Measurements from ENCODE around the gene SRSF2. TPM values are rescaled to one million over a fixed set of nuclear protein-coding genes. Genes with fewer than 3 reads are reported as not detected.

SRSF2 gene
- polyA plus RNA-seq, 2 of the 4 experiments (the other 2 are of a cell fraction) = 338 to 412 TPM

GRCh38 chr17:76721463-76721862, 15.7 kb downstream of the SRSF2 start (continued):
- TF ChIP-seq CHD4 (IDR thresholded peaks at IDR 0.05; ENCODE audit: borderline replicate concordance) (no peak), CBX8 (IDR thresholded peaks at IDR 0.05) (no peak), RFX5 (IDR thresholded peaks at IDR 0.05) (no peak), NFE2L2 (conservative IDR thresholded peaks at IDR 0.05; ENCODE audit: low read length) (no peak)

GRCh38 chr17:76720941-76721340, 16.2 kb downstream of the SRSF2 start:
- peaks cover 8% of the 10 kb centered on the region; the same call in 2 of the 3 replicates for H3K4me1 ChIP-seq
- WGBS (ENCODE audit: missing lambda C conversion rate) = 83% methylated on average over 8 of the region's 9 CpGs
- ATAC-seq (no peak), DNase-seq (ENCODE audit: low read depth in 1 of 2, low spot score in 1 of 2) (no peak), FAIRE-seq (no peak)
- TF ChIP-seq USF2 (IDR thresholded peaks at IDR 0.05) = no peak
- no peak for TF ChIP-seq JUN (IDR thresholded peaks at IDR 0.05)
- no peak for TF ChIP-seq FOSB (CRISPR knock-in tag; IDR thresholded peaks at IDR 0.05)
- TF ChIP-seq HEYL (CRISPR knock-in tag; IDR thresholded peaks at IDR 0.05) = no peak
- H3K4me3 ChIP-seq = no peak overlapping the region
- ChIA-PET CTCF (interaction anchor here (0.6 to 26.0 kb wide), 5 partner anchors 7 to 255 kb away, joined by 4 to 456 read pairs (median 161); partner anchors contain the start of gene MXRA7), POLR2A (no interaction called here)
- H3K27ac ChIP-seq = no peak overlapping the region
- H3K4me2 ChIP-seq = no peak overlapping the region
- no peaks in the 10 kb centered on the region for H3K9me3 ChIP-seq

GRCh38 chr17:76720211-76720610, 16.9 kb downstream of the SRSF2 start:
- DNase-seq (ENCODE audit: low read depth in 1 of 2, low spot score in 1 of 2) (no peak), ATAC-seq (no peak), FAIRE-seq (no peak)
- no peak for TF ChIP-seq MAX (IDR thresholded peaks at IDR 0.05)
- TF ChIP-seq BCL3 (IDR thresholded peaks at IDR 0.05) = no peak
- TF ChIP-seq HDAC2 (IDR thresholded peaks at IDR 0.05) = no peak
- no peak for TF ChIP-seq TP53 (CRISPR knock-in tag; IDR thresholded peaks at IDR 0.05)
- TF ChIP-seq ELK1 (IDR thresholded peaks at IDR 0.05; ENCODE audit: low read depth, low read length) = no peak
- no peak for TF ChIP-seq HOXB13 (CRISPR knock-in tag; IDR thresholded peaks at IDR 0.05; ENCODE audit: low read depth)
- TF ChIP-seq ESRRA (IDR thresholded peaks at IDR 0.05; ENCODE audit: borderline replicate concordance, low read length) = no peak
- WGBS (ENCODE audit: missing lambda C conversion rate) = 95% methylated on average over 9 of the region's 9 CpGs
- CTCF ChIA-PET = interaction anchor here (0.6 to 26.0 kb wide), 6 partner anchors 9 to 200 kb away, joined by 3 to 456 read pairs (median 6); no protein-coding TSS in a partner anchor
- H3K9me3 ChIP-seq = no peaks in the 10 kb centered on the region
- H3K4me1 ChIP-seq = peaks cover 6% of the 10 kb centered on the region; the same call in 2 of the 3 replicates
- no peak overlapping the region for H3K4me2 ChIP-seq
- no peak overlapping the region for H3K4me3 ChIP-seq
- H3K27ac ChIP-seq = no peak overlapping the region
- POLR2A ChIA-PET = no interaction called here

GRCh38 chr17:76718516-76718915, 18.6 kb downstream of the SRSF2 start:
- H3K4me2 ChIP-seq = no peak overlapping the region
- H3K4me3 ChIP-seq = no peak overlapping the region
- H3K4me1 ChIP-seq = no peaks in the 10 kb centered on the region
- ChIA-PET CTCF (interaction anchor here (0.6 to 26.0 kb wide), 12 partner anchors 7 to 348 kb away, joined by 3 to 456 read pairs (median 4); partner anchors contain the start of genes JMJD6, METTL23 and ST6GALNAC2), POLR2A (no interaction called here)
- TF ChIP-seq FOXS1 (CRISPR knock-in tag; IDR thresholded peaks at IDR 0.05) (no peak), JUNB (IDR thresholded peaks at IDR 0.05) (no peak), SREBF2 (IDR thresholded peaks at IDR 0.05) (no peak), BCL3 (IDR thresholded peaks at IDR 0.05) (no peak), SMC3 (IDR thresholded peaks at IDR 0.05) (no peak), EP300 (IDR thresholded peaks at IDR 0.05) (no peak), KDM1A (IDR thresholded peaks at IDR 0.05; ENCODE audit: low read depth) (no peak), POLR2AphosphoS2 (conservative IDR thresholded peaks at IDR 0.05; ENCODE audit: low read length) (no peak), HOXA7 (CRISPR knock-in tag; IDR thresholded peaks at IDR 0.05) (no peak), GATA3 (IDR thresholded peaks at IDR 0.05; ENCODE audit: borderline replicate concordance) (no peak), TP53 (CRISPR knock-in tag; IDR thresholded peaks at IDR 0.05) (no peak), HOXB13 (CRISPR knock-in tag; IDR thresholded peaks at IDR 0.05; ENCODE audit: low read depth) (no peak), FOSL2 (IDR thresholded peaks at IDR 0.05) (no peak), FOSL2 (CRISPR knock-in tag; IDR thresholded peaks at IDR 0.05) (no peak), ZSCAN20 (CRISPR knock-in tag; IDR thresholded peaks at IDR 0.05) (no peak), FOSB (CRISPR knock-in tag; IDR thresholded peaks at IDR 0.05) (no peak), RAD21 (conservative IDR thresholded peaks at IDR 0.05 in 1 of 2, IDR thresholded peaks at IDR 0.05 in 1 of 2) (no peak)
- no peak overlapping the region for H3K27ac ChIP-seq
- 95% methylated on average over 16 of the region's 16 CpGs for WGBS (ENCODE audit: missing lambda C conversion rate)
- ATAC-seq (no peak), DNase-seq (ENCODE audit: low read depth in 1 of 2, low spot score in 1 of 2) (no peak), FAIRE-seq (no peak)
- H3K9me3 ChIP-seq = no peaks in the 10 kb centered on the region
